HL-60 (cell line): ENCODE measurements around the gene TMEM37.

Experiments
- GABPA ChIP-seq: IDR thresholded peaks from 2 replicates; pipeline ENCODE4 v1.6.1; 2012; ENCODE audit warnings: low read depth
- POLR2AphosphoS5 ChIP-seq: IDR thresholded peaks from 2 replicates; pipeline ENCODE4 v1.6.1; 2012; ENCODE audit warnings: low read depth
- SPI1 ChIP-seq: IDR thresholded peaks from 2 replicates; pipeline ENCODE4 v1.6.1; 2012; ENCODE audit warnings: low read depth, mild to moderate bottlenecking, borderline replicate concordance
- TF ChIP-seq, protein P1 (sequence below): IDR thresholded peaks from one replicate; pipeline ENCODE4 v1.5.1; 2011; ENCODE audit warnings: low read length, control low read depth, inconsistent platforms; ENCODE audit not compliant: insufficient read depth
- TF ChIP-seq, protein P2 (sequence below): IDR thresholded peaks from 2 replicates; pipeline ENCODE4 v1.6.1; 2012; ENCODE audit warnings: low read depth; ENCODE audit not compliant: insufficient replicate concordance

DNA sequence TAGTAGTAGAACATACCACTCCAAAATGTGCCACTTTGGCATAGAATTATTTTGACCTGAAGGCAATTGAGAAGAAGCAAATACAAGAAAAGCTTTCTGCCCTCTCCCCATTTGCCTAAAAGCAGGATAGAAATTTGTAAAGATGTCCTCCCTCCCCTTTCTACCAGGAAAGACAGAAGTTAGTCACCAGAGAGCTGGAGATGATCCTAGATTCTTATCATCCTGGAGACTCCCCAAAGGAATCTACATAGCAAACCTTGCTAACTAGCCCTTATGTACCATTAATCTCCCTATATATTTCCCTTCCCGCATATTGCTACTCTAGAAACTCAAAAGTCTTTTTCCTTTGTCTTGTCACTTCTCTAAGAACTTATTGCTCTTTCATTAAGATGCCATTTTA is 12.6 kb upstream of the TMEM37 start:
- TF ChIP-seq, protein P1, sequence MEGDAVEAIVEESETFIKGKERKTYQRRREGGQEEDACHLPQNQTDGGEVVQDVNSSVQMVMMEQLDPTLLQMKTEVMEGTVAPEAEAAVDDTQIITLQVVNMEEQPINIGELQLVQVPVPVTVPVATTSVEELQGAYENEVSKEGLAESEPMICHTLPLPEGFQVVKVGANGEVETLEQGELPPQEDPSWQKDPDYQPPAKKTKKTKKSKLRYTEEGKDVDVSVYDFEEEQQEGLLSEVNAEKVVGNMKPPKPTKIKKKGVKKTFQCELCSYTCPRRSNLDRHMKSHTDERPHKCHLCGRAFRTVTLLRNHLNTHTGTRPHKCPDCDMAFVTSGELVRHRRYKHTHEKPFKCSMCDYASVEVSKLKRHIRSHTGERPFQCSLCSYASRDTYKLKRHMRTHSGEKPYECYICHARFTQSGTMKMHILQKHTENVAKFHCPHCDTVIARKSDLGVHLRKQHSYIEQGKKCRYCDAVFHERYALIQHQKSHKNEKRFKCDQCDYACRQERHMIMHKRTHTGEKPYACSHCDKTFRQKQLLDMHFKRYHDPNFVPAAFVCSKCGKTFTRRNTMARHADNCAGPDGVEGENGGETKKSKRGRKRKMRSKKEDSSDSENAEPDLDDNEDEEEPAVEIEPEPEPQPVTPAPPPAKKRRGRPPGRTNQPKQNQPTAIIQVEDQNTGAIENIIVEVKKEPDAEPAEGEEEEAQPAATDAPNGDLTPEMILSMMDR = no peak
- TF ChIP-seq POLR2AphosphoS5 (no peak), GABPA (no peak), SPI1 (no peak)
- TF ChIP-seq, protein P2, sequence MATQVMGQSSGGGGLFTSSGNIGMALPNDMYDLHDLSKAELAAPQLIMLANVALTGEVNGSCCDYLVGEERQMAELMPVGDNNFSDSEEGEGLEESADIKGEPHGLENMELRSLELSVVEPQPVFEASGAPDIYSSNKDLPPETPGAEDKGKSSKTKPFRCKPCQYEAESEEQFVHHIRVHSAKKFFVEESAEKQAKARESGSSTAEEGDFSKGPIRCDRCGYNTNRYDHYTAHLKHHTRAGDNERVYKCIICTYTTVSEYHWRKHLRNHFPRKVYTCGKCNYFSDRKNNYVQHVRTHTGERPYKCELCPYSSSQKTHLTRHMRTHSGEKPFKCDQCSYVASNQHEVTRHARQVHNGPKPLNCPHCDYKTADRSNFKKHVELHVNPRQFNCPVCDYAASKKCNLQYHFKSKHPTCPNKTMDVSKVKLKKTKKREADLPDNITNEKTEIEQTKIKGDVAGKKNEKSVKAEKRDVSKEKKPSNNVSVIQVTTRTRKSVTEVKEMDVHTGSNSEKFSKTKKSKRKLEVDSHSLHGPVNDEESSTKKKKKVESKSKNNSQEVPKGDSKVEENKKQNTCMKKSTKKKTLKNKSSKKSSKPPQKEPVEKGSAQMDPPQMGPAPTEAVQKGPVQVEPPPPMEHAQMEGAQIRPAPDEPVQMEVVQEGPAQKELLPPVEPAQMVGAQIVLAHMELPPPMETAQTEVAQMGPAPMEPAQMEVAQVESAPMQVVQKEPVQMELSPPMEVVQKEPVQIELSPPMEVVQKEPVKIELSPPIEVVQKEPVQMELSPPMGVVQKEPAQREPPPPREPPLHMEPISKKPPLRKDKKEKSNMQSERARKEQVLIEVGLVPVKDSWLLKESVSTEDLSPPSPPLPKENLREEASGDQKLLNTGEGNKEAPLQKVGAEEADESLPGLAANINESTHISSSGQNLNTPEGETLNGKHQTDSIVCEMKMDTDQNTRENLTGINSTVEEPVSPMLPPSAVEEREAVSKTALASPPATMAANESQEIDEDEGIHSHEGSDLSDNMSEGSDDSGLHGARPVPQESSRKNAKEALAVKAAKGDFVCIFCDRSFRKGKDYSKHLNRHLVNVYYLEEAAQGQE = no peak
